Spleen (tissue), 7 donors: Measurements from ENCODE around the gene LRRC15.

Experiments
- CTCF ChIP-seq, 11 experiments: fragments of 200-600 bp in 7 of 11; fragments of 450-650 bp in 4 of 11; sonication (generic) in 4 of 11; IDR thresholded peaks in 8 of 11; conservative IDR thresholded peaks in 3 of 11; 1 replicate in 7 of 11; 2 replicates in 4 of 11; pipeline versions ENCODE4 v1.4.0 to v1.8.0; 2016 to 2021; ENCODE audit warnings: antibody characterized with exemption in 11 of 11, inconsistent platforms in 4 of 11, mild to moderate bottlenecking in 1 of 11
- POLR2A ChIP-seq, 3 donors: fragments of 450-650 bp; IDR thresholded peaks; one replicate each; pipeline ENCODE4 v1.5.1; 2017; ENCODE audit warnings: antibody characterized with exemption in 3 of 3, mild to moderate bottlenecking in 1 of 3
- POLR2AphosphoS5 ChIP-seq, 3 donors: sonication (generic); formaldehyde crosslinking; IDR thresholded peaks; one replicate each; pipeline ENCODE4 v1.5.1; 2017; ENCODE audit warnings: antibody characterized with exemption in 3 of 3
- donor health status: DM: no; HTN: no; CAD: no; lungs with moderate emphysema.
- donor health status: DM: no; HTN: no; CAD: no.
- donor health status: DM: no; HTN: no; CAD: no.

- no peak for TF ChIP-seq CTCF (IDR thresholded peaks at IDR 0.05 in 8 of 11, conservative IDR thresholded peaks at IDR 0.05 in 3 of 11)
- no peak for TF ChIP-seq POLR2A (IDR thresholded peaks at IDR 0.05)
- TF ChIP-seq POLR2AphosphoS5 (IDR thresholded peaks at IDR 0.05) = no peak
Measured at GRCh38 chr3:194324823-194325327, 44.7 kb downstream of the LRRC15 start.
